Activated CD8-positive, alpha-beta T cell treated with anti-CD3 and anti-CD28 coated beads, Interleukin-2, amount 10 ng/mL, durations not matched to agents 7 days and 5 days (primary cell): ENCODE measurements around the gene SERTM2. TPM values are rescaled to one million over a fixed set of nuclear protein-coding genes. Genes with fewer than 3 reads are reported as not detected.

Experiments used
- ATAC-seq: fragments of 150-1000 bp; cut with Tn5 transposase; one replicate; pipeline ENCODE4 v1.10.0; 2021; ENCODE audit warnings: moderate library complexity
- CTCF ChIA-PET: fragments of 350-600 bp; sonication (Branson Sonifier 250); formaldehyde crosslinking; loops from one replicate; lab custom pipeline; 2021; ENCODE audit warnings: antibody characterized with exemption; lab: Charles Lee
- POLR2A ChIA-PET: fragments of 350-600 bp; sonication (Branson Sonifier 250); formaldehyde crosslinking; loops from one replicate; lab custom pipeline; 2021; ENCODE audit warnings: antibody characterized with exemption; lab: Charles Lee
- DNase-seq: peaks from one replicate; pipeline ENCODE4 v3.0.0-alpha.2; 2020
- H3K27ac Mint-ChIP-seq: one replicate; pipeline ENCODE4 v1.8.0; 2021; ENCODE audit warnings: mild to moderate bottlenecking, mixed read lengths
- H3K27me3 Mint-ChIP-seq: one replicate; pipeline ENCODE4 v1.8.0; 2021; ENCODE audit warnings: low read depth, mixed read lengths
- H3K36me3 Mint-ChIP-seq: one replicate; pipeline ENCODE4 v1.8.0; 2021; ENCODE audit warnings: low read depth, mixed read lengths
- H3K4me1 Mint-ChIP-seq: one replicate; pipeline ENCODE4 v1.8.0; 2021; ENCODE audit warnings: low read depth, mixed read lengths
- H3K4me3 Mint-ChIP-seq: one replicate; pipeline ENCODE4 v1.8.0; 2021; ENCODE audit warnings: mild to moderate bottlenecking, mixed read lengths
- H3K9me3 Mint-ChIP-seq: one replicate; pipeline ENCODE4 v1.8.0; 2022; ENCODE audit warnings: mixed read lengths; ENCODE audit not compliant: insufficient read depth
- total RNA-seq, 2 experiments: library from RNA; stranded (reverse); gene quantifications; one replicate each; pipeline ENCODE4 v1.2.3, GENCODE V29; 2021

Gene SERTM2
- not detected for total RNA-seq

DNA sequence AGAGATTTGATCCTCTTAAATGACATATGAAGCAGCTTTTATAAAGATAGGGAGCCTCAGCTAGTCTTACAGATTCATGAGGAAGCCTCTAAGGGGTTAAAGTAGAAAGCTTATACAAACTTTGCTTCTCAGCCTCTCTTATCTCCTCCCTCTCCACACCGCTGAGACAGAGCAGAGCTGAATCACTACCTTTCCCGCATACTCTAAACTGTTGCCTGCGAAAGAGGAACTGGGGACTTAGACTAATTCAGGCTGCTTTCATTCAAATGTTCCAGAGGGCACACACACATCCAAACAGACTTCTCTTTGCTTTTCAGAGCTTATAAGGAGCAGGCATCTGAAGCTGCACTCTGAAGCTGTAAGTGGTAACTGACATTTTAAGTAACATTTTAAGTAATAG, at the start of gene SERTM2:
Gene SERTM2, plus strand, starts transcription at position 169 of the 400 bp plus-strand sequence. CDS start 7,213 bp downstream, outside the sequence.
- Mint-ChIP-seq H3K27me3 (no peaks in the 10 kb centered on the region), H3K4me3 (no peak within 1 kb of the TSS), H3K36me3 (no peaks in the 10 kb centered on the region), H3K27ac (no peak within 1 kb of the TSS), H3K9me3 (no peaks in the 10 kb centered on the region), H3K4me1 (no peaks in the 10 kb centered on the region)
- ChIA-PET CTCF (no interaction called here), POLR2A (no interaction called here)
- ATAC-seq (no peak), DNase-seq (no peak)

DNA sequence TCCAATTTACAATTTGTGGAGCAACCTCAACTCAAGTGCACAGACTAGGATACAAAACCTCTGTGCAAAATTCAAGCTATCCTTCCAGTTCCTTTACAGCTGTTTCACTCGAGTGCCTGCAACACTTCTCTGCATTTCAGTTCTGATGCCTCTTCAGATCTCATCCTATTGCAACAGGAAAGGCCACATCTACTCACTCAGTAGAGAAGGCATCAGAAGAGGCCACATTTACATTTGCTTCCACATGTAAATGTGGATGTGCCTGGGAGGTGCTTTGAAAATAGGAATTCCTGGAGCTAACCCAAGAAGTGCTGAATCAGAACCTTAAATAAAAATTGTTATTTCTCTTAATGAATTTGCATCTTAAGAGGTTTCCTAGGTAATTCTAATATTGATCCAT, 45.8 kb upstream of the SERTM2 start:
- POLR2A ChIA-PET, result no interaction called here
- Mint-ChIP-seq H3K27me3 (no peaks in the 10 kb centered on the region), H3K36me3 (no peaks in the 10 kb centered on the region), H3K4me3 (no peak overlapping the region), H3K4me1 (no peaks in the 10 kb centered on the region), H3K9me3 (no peaks in the 10 kb centered on the region), H3K27ac (no peak overlapping the region)
- CTCF ChIA-PET, result no interaction called here
- no peak for ATAC-seq
- DNase-seq, result no peak

DNA sequence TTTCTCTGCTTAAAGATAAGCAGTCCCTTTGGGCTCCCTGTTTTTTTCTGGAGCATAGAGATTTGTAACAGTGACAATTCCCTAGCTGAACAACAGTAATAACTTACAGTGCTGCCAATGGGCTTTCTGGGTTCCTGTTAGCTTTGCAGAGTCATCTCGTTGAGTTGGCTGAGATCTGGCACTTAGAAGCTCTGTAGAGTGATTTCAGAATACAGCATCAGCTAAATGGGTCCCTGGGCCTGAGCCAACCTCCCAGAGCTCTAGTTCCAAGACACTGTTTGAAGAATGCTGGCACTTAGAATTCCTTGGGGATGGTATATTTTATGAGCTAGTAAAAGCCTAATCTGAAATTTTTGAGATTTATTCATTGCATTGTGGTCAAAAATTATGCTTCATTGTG, 43.5 kb upstream of the SERTM2 start:
- Mint-ChIP-seq H3K27me3 (no peaks in the 10 kb centered on the region), H3K4me1 (no peaks in the 10 kb centered on the region), H3K27ac (no peak overlapping the region), H3K9me3 (no peaks in the 10 kb centered on the region), H3K36me3 (no peaks in the 10 kb centered on the region), H3K4me3 (no peak overlapping the region)
- ChIA-PET CTCF (no interaction called here), POLR2A (no interaction called here)
- ATAC-seq, result no peak
- no peak for DNase-seq

DNA sequence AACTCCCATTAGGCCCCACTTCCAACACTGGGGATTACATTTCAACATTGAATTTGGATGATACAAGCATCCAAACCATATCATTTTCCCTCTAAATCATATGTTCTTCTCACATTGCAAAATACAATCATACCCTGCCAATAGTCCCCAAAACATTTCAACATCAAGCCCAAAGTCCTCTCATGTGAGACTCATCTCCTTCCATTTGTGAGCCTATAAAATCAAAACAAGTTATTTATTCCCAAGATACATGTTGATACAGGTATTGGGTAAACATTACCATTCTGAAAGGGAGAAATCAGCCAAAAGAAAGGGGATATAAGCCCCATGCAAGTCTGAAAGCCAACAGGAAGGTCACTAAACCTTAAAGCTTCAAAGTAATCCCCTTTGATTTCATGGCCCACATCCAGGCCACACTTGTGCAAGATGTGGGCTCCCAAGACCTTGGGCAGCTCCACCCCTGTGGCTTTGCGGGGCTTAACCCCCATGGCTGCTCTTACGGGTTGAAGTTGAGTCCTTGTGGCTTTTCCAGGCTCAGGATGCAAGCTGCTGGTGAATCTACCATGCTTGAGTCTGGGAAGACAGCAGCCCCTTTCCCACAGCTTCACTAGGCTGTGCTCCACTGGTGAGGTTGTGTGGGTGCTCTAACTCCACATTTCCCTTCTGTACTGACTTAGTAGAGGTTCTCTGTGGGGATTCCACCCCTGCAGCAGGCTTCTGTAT, 40.6 kb upstream of the SERTM2 start:
- Mint-ChIP-seq H3K27me3 (no peaks in the 10 kb centered on the region), H3K27ac (no peak overlapping the region), H3K4me3 (no peak overlapping the region), H3K36me3 (no peaks in the 10 kb centered on the region), H3K4me1 (no peaks in the 10 kb centered on the region), H3K9me3 (no peaks in the 10 kb centered on the region)
- DNase-seq, result no peak
- ATAC-seq, result no peak
- ChIA-PET POLR2A (no interaction called here), CTCF (interaction anchor here (1.2 kb wide), 1 partner anchor 26 kb away, joined by 4 read pairs; no protein-coding TSS in a partner anchor)

DNA sequence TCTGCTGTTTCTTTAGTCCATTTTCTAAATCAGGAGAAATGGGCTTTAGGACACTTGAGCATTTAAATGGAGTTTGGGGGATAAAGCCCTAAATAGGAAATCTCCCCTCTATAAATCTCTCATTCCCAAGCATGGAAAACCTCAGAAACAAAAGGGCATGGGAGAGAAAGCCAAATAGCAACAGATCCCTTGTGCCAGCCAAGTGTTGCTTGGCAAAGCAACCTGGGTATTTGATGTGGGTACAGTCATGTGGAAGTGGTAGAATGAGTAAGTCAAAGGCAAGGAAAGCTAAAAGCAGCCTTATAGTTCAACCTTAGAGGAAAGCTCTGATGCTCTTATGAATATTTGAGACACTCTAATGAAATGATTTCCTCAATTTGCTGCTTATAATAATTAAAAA, 29.5 kb upstream of the SERTM2 start:
- no peak for ATAC-seq
- Mint-ChIP-seq H3K4me1 (no peaks in the 10 kb centered on the region), H3K36me3 (no peaks in the 10 kb centered on the region), H3K27me3 (no peaks in the 10 kb centered on the region), H3K27ac (no peak overlapping the region), H3K9me3 (no peaks in the 10 kb centered on the region), H3K4me3 (no peak overlapping the region)
- DNase-seq, result no peak
- CTCF ChIA-PET, result no interaction called here
- POLR2A ChIA-PET, result no interaction called here

GRCh38 chrX:111483135-111483534, 28.3 kb upstream of the SERTM2 start:
- no peak overlapping the region for H3K4me3 Mint-ChIP-seq
- DNase-seq, result no peak
- no peaks in the 10 kb centered on the region for H3K4me1 Mint-ChIP-seq
- H3K9me3 Mint-ChIP-seq, result no peaks in the 10 kb centered on the region
- H3K27me3 Mint-ChIP-seq, result no peaks in the 10 kb centered on the region
- ATAC-seq, result no peak
- ChIA-PET POLR2A (no interaction called here), CTCF (no interaction called here)
- H3K36me3 Mint-ChIP-seq, result no peaks in the 10 kb centered on the region
- H3K27ac Mint-ChIP-seq, result no peak overlapping the region

DNA sequence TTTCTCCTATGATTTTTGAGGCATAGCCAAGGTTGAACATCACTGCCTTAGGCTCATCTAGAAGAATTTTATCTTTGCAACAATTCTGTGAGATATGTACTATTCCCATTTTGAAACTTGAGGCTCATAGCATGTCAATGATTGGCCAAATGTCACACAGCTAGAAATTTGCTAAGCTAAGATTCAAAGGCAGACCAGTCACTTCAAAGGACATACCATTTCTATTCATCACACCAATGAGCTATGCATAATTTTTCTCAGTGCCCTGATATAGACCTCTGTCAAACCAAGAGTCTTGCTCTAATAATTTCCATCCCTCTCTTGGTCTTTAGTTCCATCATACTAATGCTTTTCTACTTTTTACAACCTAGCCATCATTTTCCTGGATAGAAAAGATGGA, 27.6 kb upstream of the SERTM2 start:
- CTCF ChIA-PET, result no interaction called here
- H3K9me3 Mint-ChIP-seq, result no peaks in the 10 kb centered on the region
- ATAC-seq, result no peak
- no peaks in the 10 kb centered on the region for H3K4me1 Mint-ChIP-seq
- POLR2A ChIA-PET, result no interaction called here
- no peaks in the 10 kb centered on the region for H3K27me3 Mint-ChIP-seq
- DNase-seq, result no peak
- H3K27ac Mint-ChIP-seq, result no peak overlapping the region
- H3K4me3 Mint-ChIP-seq, result no peak overlapping the region
- H3K36me3 Mint-ChIP-seq, result no peaks in the 10 kb centered on the region

GRCh38 chrX:111490688-111491087, 20.8 kb upstream of the SERTM2 start:
- Mint-ChIP-seq H3K4me3 (no peak overlapping the region), H3K4me1 (no peaks in the 10 kb centered on the region), H3K27me3 (no peaks in the 10 kb centered on the region), H3K9me3 (no peaks in the 10 kb centered on the region), H3K27ac (no peak overlapping the region), H3K36me3 (no peaks in the 10 kb centered on the region)
- DNase-seq (no peak), ATAC-seq (no peak)
- POLR2A ChIA-PET, result no interaction called here
- CTCF ChIA-PET, result no interaction called here

- ATAC-seq (no peak), DNase-seq (no peak)
- ChIA-PET POLR2A (no interaction called here), CTCF (no interaction called here)
- H3K4me1 Mint-ChIP-seq, result no peaks in the 10 kb centered on the region
- no peaks in the 10 kb centered on the region for H3K9me3 Mint-ChIP-seq
- H3K36me3 Mint-ChIP-seq, result no peaks in the 10 kb centered on the region
- H3K4me3 Mint-ChIP-seq, result no peak overlapping the region
- no peaks in the 10 kb centered on the region for H3K27me3 Mint-ChIP-seq
- H3K27ac Mint-ChIP-seq, result no peak overlapping the region
These were observed 19.4 kb upstream of the SERTM2 start for GRCh38 chrX:111492085-111492484.

DNA sequence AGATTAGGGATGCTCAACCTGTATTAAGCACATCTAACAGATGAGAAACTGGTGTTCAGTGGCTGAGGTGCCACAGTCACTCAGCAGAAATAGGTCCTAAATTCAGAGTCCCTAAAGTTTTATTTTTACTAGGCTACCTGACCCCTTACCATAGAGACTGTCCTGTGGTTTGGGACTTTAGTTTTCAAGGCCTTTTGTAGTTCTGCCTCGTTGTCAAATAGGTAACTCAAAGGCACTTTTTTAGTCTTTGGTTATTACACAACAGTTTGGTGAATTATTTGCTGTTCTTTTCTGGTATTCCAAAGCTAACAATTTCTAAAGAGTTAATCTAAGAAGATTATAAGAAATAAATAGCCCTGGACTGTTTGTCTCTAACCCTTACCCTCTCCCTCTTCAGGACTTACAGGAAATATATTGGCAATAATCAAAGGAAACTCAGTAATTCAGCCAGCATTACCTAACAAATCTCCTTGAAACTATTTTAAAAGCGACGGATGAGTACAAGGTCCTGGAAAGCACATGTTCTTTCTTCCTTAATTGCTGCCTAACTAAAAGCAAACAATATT, 12.8 kb upstream of the SERTM2 start:
- Mint-ChIP-seq H3K27ac (no peak overlapping the region), H3K4me1 (no peaks in the 10 kb centered on the region), H3K27me3 (no peaks in the 10 kb centered on the region), H3K4me3 (no peak overlapping the region), H3K9me3 (no peaks in the 10 kb centered on the region), H3K36me3 (no peaks in the 10 kb centered on the region)
- POLR2A ChIA-PET, result no interaction called here
- CTCF ChIA-PET, result no interaction called here
- DNase-seq (no peak), ATAC-seq (no peak)

DNA sequence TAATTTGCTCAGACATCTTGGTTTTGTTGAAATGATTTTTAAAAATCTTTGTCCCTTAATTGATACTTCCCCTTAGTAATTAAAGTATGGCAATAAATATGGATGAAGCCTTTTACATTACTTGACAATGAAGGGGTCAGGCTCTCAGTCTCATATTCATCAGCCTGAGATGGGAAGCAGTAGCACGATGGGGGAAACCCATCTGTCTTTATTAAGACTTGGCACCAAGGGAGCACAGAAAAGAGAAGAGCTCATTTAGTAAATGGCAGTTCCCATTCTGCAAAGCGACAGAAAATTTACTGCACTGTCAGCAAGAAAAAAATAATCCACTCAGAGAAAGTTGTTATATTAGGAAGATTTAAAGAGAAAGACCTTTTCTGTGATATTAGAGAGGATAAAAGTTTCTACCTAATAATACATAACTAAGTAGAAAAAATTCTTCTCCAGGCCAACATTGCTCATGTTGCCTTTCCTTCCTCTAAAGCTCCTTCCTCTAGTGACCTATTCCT, 7.9 kb upstream of the SERTM2 start:
- no peak overlapping the region for H3K27ac Mint-ChIP-seq
- no peaks in the 10 kb centered on the region for H3K4me1 Mint-ChIP-seq
- no peaks in the 10 kb centered on the region for H3K27me3 Mint-ChIP-seq
- no peak for ATAC-seq
- H3K36me3 Mint-ChIP-seq, result no peaks in the 10 kb centered on the region
- no peak overlapping the region for H3K4me3 Mint-ChIP-seq
- H3K9me3 Mint-ChIP-seq, result no peaks in the 10 kb centered on the region
- ChIA-PET POLR2A (interaction anchor here (0.7 kb wide), 1 partner anchor 1626 kb away, joined by 3 read pairs; no protein-coding TSS in a partner anchor), CTCF (no interaction called here)
- no peak for DNase-seq

DNA sequence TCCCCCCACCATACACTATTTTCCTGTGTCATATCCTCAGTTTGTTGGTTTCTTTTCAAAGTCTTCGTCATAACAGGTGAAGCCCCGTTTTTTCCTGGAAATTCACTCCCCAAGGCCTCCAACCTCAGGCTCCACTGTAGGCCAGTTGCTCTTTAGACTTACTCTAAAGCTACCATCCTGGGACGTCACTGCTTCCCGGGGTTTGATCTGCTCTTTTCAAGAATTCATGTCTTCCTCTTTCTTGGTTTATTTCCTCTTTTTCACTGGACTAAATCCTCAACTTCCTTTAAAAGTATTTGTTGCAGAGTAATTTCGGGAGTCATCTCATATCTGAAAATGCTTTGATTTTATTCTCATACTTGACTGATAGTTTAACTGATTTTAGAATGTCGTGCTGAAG, 6.5 kb upstream of the SERTM2 start:
- ATAC-seq (no peak), DNase-seq (no peak)
- POLR2A ChIA-PET, result no interaction called here
- Mint-ChIP-seq H3K27ac (no peak overlapping the region), H3K4me1 (no peaks in the 10 kb centered on the region), H3K27me3 (no peaks in the 10 kb centered on the region), H3K36me3 (no peaks in the 10 kb centered on the region), H3K9me3 (no peaks in the 10 kb centered on the region), H3K4me3 (no peak overlapping the region)
- CTCF ChIA-PET, result no interaction called here
